Urinary bladder (tissue), 4 donors: Measurements from ENCODE around the gene ATP4B. TPM values are rescaled to one million over a fixed set of nuclear protein-coding genes. Genes with fewer than 3 reads are reported as not detected.

Source experiments
- DNase-seq: peaks from one replicate; pipeline ENCODE4 v3.0.0-alpha.2; 2015; ENCODE audit errors: extremely low spot score
- H3K27ac ChIP-seq: one replicate; pipeline ENCODE4 v1.5.1; 2013; ENCODE audit warnings: low read depth, mild to moderate bottlenecking, moderate library complexity
- H3K36me3 ChIP-seq: one replicate; pipeline ENCODE4 v1.6.1; 2013; ENCODE audit warnings: mild to moderate bottlenecking, moderate library complexity; ENCODE audit not compliant: insufficient read depth
- H3K4me1 ChIP-seq: one replicate; pipeline ENCODE4 v1.6.1; 2013; ENCODE audit warnings: mild to moderate bottlenecking, moderate library complexity; ENCODE audit not compliant: insufficient read depth
- H3K4me3 ChIP-seq: one replicate; pipeline ENCODE4 v1.5.1; 2013; ENCODE audit warnings: low read depth, low read length
- WGBS: extraction: QIAGEN DNeasy Blood & Tissue Kit; methylation state at CpG from one replicate; pipeline ENCODE4 v1.1.7; 2013; 5-methylcytosine and 5-hydroxymethylcytosine counted together
- polyA plus RNA-seq: library from polyadenylated mRNA; stranded (reverse); fragments of 200-250 nt; gene quantifications from one replicate; pipeline ENCODE4 v1.2.3, GENCODE V29; 2013
- total RNA-seq: library from RNA; depleted of rRNA; stranded (reverse); fragments of >200 nt; gene quantifications from one replicate; pipeline ENCODE4 v1.2.3, GENCODE V29; 2014
- donor health status: healthy with polysubstance abuse.
- donor health status: healthy.

ATP4B gene
- total RNA-seq = not detected
- polyA plus RNA-seq = not detected

- no peak within 1 kb of the TSS for H3K27ac ChIP-seq
- WGBS = 83% methylated on average over 47 of the region's 47 CpGs
- H3K36me3 ChIP-seq = no peaks in the 10 kb centered on the region
- H3K4me1 ChIP-seq = no peaks in the 10 kb centered on the region
- DNase-seq = no peak
- H3K4me3 ChIP-seq = no peak within 1 kb of the TSS
These were observed at the start of gene ATP4B for GRCh38 chr13:113657851-113658741. TSS of gene ATP4B (minus strand) at chr13:113658198. CDS start at chr13:113658144, 54 bp downstream.

DNA sequence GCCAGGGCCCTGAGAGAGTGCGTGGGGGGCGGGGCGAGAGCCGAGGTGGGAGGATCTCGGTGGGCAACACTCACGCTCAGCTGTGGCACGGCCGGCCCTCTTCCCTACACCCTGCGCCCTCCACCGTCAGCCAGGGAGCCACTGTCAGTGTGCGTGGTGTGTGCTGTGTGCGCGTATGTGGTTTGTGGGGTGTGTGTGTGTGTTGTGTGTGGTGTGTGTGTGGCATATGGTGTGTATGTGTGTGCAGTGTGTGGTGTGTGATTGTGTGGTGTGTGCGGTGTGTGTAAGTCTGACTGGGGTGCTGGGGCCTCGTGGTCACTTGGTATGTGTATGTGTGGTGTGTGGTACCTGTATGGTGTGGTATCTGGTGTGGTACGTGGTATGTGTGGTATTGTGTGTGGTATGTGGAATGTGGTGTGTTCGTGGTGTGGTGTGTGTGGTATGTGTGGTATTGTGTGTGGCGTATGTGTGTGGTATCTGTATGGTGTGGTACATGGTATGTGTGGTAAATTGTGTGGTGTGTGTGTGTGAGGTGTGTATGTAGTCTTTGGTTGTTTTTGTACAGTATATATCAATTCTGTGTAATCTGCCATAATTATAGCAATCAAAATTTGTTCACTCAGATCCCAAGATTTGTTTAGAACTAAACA, 14.1 kb upstream of the ATP4B start:
- DNase-seq = no peak
- 86% methylated on average over 18 of the region's 18 CpGs for WGBS
- no peaks in the 10 kb centered on the region for H3K4me1 ChIP-seq

DNA sequence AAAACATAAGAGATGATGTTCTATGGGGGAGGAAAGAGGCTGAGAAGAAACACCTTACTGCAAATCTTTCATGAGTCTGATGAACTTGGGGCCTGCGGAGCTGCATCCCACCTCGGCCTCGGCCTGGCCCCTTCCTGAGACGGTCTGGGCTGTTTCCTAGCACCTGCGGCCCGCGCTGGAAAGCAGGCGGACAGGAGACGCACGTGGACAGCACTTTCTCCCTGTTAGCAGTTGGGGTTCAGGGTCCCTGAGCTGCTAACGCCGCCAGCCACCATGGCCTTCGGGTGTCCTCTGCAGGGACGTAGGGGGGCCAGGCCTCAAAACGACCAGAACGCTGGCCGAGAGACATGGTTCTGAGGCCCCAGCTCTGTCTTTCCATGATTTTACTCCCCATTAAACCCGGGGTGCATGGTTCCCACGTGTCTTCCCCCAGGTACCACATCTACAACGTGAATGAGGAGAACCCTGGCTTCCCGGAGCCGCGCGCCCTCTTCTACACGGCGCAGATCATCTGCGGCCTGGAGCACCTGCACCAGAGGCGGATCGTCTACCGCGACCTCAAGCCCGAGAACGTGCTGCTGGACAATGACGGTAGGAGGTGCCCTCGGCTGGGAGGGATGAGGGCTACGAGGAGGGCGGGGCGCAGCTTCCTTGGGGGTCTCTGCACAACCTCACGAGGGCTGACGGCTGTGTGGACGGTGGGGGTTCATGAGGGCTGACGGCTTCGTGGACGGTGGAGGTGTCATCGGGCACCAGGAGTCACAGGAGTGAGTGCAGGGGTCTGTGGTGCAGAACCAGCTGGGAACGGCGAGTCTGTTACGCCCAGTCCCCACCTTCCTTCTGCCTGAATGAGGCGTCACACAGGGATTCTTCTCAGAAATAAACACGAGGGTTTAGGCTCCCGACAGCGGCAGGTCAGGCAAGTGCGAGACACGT, 13.3 kb upstream of the ATP4B start:
- Histone ChIP-seq H3K27ac (no peak overlapping the region), H3K4me3 (no peak overlapping the region), H3K36me3 (no peaks in the 10 kb centered on the region), H3K4me1 (no peaks in the 10 kb centered on the region)
- DNase-seq = no peak
- 90% methylated on average over 54 of the region's 54 CpGs for WGBS

More for the DNA sequence above, 14.1 kb upstream of the ATP4B start:
- H3K27ac ChIP-seq = no peak overlapping the region
- H3K36me3 ChIP-seq = no peaks in the 10 kb centered on the region
- no peak overlapping the region for H3K4me3 ChIP-seq

DNA sequence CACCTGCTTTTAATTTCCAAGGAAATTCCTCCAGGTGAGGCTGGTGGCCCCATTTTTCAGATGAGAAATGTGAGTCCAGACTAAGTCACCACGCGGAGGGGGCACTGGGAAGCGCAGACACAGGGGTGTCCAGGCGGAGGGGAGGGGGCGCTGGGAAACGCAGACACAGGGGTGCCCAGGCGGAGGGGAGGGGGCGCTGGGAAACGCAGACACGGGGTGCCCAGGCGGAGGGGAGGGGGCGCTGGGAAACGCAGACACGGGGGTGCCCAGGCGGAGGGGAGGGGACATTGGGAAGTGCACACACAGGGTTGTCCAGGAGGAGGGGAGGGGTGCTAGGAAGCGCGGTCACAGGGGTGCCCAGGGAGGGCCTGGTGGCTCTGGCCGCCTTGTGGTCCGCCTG, 12.5 kb upstream of the ATP4B start:
- no peaks in the 10 kb centered on the region for H3K36me3 ChIP-seq
- 93% methylated on average over 19 of the region's 19 CpGs for WGBS
- no peak overlapping the region for H3K27ac ChIP-seq
- H3K4me1 ChIP-seq = no peaks in the 10 kb centered on the region
- no peak for DNase-seq
- no peak overlapping the region for H3K4me3 ChIP-seq

- DNase-seq = no peak
- WGBS = 81% methylated on average over 21 of the region's 21 CpGs
- no peak overlapping the region for H3K4me3 ChIP-seq
- H3K27ac ChIP-seq = no peak overlapping the region
- no peaks in the 10 kb centered on the region for H3K36me3 ChIP-seq
- H3K4me1 ChIP-seq = no peaks in the 10 kb centered on the region
These were observed 11.8 kb upstream of the ATP4B start for GRCh38 chr13:113669755-113670341.

DNA sequence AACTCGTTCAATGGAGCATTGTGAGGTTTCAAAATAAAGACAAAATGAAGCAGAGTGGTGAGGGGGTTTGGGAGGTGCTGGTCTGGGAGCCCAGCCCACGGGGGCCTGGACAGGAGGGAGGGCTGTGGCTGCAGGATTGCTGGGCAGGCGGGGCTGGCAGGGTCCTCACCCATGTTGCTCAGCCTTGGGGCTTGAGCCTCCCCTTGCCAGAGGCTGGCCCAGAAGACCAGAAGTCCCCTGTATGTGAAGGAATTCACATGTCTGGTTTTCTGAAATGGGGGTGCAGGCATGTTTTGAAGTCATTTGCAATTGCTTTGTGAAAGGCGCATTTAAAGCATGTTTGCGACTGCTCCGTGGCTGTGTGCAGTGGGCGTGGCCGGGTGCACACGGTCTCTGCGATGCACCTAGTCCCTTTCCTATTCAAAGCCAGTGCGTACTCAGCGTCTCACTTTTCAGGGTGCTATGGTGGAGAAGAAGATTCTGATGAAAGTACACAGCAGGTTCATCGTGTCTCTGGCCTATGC, 11.3 kb upstream of the ATP4B start:
- no peak overlapping the region for H3K27ac ChIP-seq
- H3K36me3 ChIP-seq = no peaks in the 10 kb centered on the region
- no peak for DNase-seq
- H3K4me3 ChIP-seq = no peak overlapping the region
- 74% methylated on average over 13 of the region's 13 CpGs for WGBS
- H3K4me1 ChIP-seq = no peaks in the 10 kb centered on the region

DNA sequence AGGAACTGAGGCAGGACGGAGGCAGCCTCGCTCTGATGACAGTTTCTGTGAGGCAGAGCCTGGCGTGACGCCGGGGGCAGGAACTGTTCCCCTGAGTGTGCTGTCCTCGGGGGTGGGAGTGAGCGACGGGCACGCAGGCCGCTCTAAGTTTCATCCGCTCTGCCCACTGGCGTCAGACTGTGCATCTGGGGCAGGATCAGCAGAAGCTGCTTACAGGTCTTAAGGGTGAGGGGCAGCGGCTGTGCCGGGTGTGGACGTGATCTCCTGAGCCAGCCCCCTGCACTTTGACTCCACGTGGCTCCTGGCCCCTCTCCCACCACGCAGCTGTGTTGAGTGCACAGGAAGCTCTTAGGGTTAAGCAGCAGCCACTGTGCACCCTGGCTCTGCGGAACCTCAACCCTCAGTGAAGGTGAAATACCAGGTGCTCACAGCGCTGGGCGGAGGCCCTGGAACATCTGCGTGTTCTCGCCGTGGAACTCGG, 10.5 kb upstream of the ATP4B start:
- Histone ChIP-seq H3K36me3 (no peaks in the 10 kb centered on the region), H3K4me3 (no peak overlapping the region), H3K4me1 (no peaks in the 10 kb centered on the region), H3K27ac (no peak overlapping the region)
- DNase-seq = no peak
- WGBS = 72% methylated on average over 24 of the region's 24 CpGs

- no peak for DNase-seq
- 91% methylated on average over 29 of the region's 29 CpGs for WGBS
- Histone ChIP-seq H3K4me1 (no peaks in the 10 kb centered on the region), H3K27ac (no peak overlapping the region), H3K36me3 (no peaks in the 10 kb centered on the region), H3K4me3 (no peak overlapping the region)
These were observed 9.9 kb upstream of the ATP4B start for GRCh38 chr13:113667771-113668490.

DNA sequence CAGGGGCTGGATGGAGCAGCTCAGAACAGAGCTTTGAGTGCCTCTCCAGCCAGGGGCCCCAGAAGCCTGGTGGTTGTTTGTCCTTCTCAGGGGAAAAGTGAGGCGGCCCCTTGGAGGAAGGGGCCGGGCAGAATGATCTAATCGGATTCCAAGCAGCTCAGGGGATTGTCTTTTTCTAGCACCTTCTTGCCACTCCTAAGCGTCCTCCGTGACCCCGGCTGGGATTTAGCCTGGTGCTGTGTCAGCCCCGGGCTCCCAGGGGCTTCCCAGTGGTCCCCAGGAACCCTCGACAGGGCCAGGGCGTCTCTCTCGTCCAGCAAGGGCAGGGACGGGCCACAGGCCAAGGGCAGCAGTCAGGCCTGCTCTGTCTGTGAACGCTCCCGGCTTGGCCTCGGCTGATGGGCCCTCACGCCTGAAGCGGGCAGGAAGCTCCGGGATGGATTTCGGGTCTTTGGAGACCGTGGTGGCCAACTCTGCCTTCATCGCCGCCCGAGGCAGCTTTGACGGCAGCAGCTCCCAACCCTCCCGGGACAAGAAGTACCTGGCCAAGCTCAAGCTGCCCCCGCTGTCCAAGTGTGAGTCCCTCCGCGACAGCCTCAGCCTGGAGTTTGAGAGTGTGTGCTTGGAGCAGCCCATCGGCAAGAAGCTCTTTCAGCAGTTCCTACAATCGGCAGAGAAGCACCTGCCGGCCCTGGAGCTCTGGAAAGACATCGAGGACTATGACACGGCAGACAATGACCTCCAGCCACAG, 9.1 kb upstream of the ATP4B start, which contains the start of gene GRK1:
Gene GRK1, plus strand, starts transcription at position 269 of the 751 bp plus-strand sequence. Its CDS starts 168 bp downstream, at position 437.
- Histone ChIP-seq H3K36me3 (no peaks in the 10 kb centered on the region), H3K4me3 (no peak within 1 kb of the TSS), H3K27ac (no peak within 1 kb of the TSS), H3K4me1 (no peaks in the 10 kb centered on the region)
- WGBS = 76% methylated on average over 32 of the region's 32 CpGs
- DNase-seq = no peak

DNA sequence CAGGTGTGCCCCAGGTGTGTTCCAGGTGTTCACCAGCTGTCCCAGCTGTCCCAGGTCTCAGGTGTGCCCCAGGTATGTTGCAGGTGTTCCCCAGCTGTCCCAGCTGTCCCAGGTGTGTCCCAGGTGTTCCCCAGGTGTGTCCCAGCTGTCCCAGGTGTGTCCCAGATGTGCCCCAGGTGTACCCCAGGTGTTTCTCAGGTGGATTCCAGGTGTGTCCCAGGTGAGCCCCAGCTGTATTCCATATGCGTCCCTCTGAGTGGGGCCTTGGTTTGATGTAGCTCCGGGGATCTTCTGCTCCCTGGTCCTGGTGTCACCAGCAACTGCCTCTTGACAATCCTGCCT, 8.3 kb upstream of the ATP4B start:
- no peak for DNase-seq
- no peak overlapping the region for H3K4me3 ChIP-seq
- no peaks in the 10 kb centered on the region for H3K36me3 ChIP-seq
- 89% methylated on average over 2 of the region's 2 CpGs for WGBS
- no peaks in the 10 kb centered on the region for H3K4me1 ChIP-seq
- no peak overlapping the region for H3K27ac ChIP-seq

GRCh38 chr13:113665597-113666328, 7.8 kb upstream of the ATP4B start:
- DNase-seq = no peak
- H3K36me3 ChIP-seq = no peaks in the 10 kb centered on the region
- H3K4me3 ChIP-seq = no peak overlapping the region
- no peak overlapping the region for H3K27ac ChIP-seq
- H3K4me1 ChIP-seq = no peaks in the 10 kb centered on the region
- WGBS = 91% methylated on average over 3 of the region's 3 CpGs
